Measurements from ENCODE around the gene ARHGAP18. TPM values are rescaled to one million over a fixed set of nuclear protein-coding genes. Genes with fewer than 3 reads are reported as not detected.

Gene ARHGAP18
- total RNA-seq, 2 donors from 2014 or later: 18.7 to 28.3 TPM

DNA sequence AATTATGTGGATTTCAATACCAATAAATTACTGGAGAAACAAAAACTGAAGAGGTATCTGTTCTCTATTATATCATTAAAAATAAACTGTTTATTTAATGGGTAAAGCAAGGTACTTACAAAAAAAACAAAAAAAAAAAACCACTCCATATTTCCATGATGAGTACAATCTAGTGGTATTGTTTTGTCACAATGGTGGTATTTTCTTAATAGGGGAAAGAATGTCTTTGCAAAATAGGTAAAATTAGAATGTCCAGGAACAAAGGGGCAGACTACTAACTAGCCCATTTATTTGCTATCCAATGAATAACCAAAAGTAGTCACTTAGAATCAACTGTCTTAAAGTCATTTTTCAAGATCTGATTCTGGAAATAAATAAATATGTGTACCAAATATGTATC, 92.0 kb downstream of the ARHGAP18 start:
- H3K36me3 ChIP-seq: no peaks in the 10 kb centered on the region
- H3K27ac ChIP-seq: no peak overlapping the region
- no peaks in the 10 kb centered on the region for H3K4me1 ChIP-seq
- intact Hi-C loops (cut with DNase I): no loop called here
- TF ChIP-seq, protein P1, sequence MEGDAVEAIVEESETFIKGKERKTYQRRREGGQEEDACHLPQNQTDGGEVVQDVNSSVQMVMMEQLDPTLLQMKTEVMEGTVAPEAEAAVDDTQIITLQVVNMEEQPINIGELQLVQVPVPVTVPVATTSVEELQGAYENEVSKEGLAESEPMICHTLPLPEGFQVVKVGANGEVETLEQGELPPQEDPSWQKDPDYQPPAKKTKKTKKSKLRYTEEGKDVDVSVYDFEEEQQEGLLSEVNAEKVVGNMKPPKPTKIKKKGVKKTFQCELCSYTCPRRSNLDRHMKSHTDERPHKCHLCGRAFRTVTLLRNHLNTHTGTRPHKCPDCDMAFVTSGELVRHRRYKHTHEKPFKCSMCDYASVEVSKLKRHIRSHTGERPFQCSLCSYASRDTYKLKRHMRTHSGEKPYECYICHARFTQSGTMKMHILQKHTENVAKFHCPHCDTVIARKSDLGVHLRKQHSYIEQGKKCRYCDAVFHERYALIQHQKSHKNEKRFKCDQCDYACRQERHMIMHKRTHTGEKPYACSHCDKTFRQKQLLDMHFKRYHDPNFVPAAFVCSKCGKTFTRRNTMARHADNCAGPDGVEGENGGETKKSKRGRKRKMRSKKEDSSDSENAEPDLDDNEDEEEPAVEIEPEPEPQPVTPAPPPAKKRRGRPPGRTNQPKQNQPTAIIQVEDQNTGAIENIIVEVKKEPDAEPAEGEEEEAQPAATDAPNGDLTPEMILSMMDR (IDR thresholded peaks at IDR 0.05): no peak
- H3K27me3 ChIP-seq: no peaks in the 10 kb centered on the region
- no peak for DNase-seq
- H3K4me3 ChIP-seq: no peak overlapping the region
- H3K9ac ChIP-seq (ENCODE audit: low read depth in 2 of 2, low read length in 2 of 2): no peak overlapping the region
- no peaks in the 10 kb centered on the region for H3K9me3 ChIP-seq

DNA sequence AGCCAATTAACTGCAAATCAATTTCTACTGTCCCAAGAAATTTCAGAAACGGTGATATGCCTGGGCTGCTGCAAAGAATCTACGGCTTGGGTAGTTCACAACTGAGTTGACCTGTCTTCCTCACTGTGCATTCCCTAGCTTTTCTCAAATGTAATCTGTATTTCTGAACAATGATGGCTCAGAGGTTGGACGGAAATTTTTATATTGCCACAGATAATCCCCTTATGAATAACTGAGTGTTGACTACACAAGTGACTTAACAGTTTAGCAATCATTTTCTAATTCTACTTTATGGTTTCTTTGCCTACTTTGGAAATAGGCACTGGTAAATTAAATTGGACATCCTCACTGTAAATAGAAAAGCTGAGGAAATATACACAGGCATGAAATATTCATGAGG, 94.5 kb downstream of the ARHGAP18 start:
- Histone ChIP-seq H3K27me3 (no peaks in the 10 kb centered on the region), H3K4me1 (no peaks in the 10 kb centered on the region), H3K27ac (no peak overlapping the region), H3K36me3 (no peaks in the 10 kb centered on the region), H3K9me3 (no peaks in the 10 kb centered on the region), H3K4me3 (no peak overlapping the region), H3K9ac (ENCODE audit: low read depth in 2 of 2, low read length in 2 of 2) (no peak overlapping the region)
- TF ChIP-seq, protein P1 (IDR thresholded peaks at IDR 0.05): no peak
- DNase-seq: no peak
- intact Hi-C loops (cut with DNase I): no loop called here

DNA sequence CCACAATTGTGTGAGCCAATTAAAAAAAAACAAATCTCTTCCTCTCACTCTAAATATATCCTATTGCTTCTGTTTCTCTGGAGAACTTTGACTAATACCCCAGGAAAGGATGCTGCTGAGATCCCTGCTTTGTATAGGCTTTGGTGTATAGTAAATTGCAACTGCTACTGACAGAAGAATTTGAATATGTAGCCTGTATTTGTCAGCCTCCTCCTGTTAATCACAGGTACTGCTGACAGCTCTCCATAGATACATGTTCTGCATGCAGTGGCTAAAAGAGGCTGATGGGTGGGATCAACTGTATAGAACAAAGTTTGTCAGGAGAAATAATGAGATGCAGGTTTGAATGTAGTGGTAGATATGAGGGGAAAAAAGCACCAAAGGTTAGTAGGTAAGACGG, 95.0 kb downstream of the ARHGAP18 start:
- H3K27ac ChIP-seq: no peak overlapping the region
- H3K9me3 ChIP-seq: no peaks in the 10 kb centered on the region
- H3K9ac ChIP-seq (ENCODE audit: low read depth in 2 of 2, low read length in 2 of 2): no peak overlapping the region
- intact Hi-C loops (cut with DNase I): no loop called here
- no peaks in the 10 kb centered on the region for H3K4me1 ChIP-seq
- TF ChIP-seq, protein P1 (IDR thresholded peaks at IDR 0.05): no peak
- no peaks in the 10 kb centered on the region for H3K36me3 ChIP-seq
- DNase-seq: no peak
- H3K27me3 ChIP-seq: no peaks in the 10 kb centered on the region
- H3K4me3 ChIP-seq: no peak overlapping the region

DNA sequence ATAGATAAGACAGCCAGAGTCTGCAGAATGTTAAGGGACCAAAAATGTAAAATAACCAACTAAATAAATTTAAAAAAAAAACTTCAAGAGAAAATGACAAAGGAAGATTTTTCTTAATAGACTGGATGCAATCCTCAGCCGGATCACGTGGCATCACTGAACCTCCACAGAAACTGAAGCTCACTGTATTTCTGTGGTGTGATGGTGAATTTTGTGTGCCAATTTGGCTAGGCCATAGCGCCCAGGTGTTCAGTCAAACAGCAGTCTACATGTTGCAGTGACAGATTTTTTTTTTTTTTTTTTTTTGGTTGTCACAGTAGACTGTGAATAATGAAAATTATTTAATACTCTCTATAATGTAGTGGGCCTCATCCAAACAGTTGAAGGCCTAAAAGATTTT, 95.5 kb downstream of the ARHGAP18 start:
- H3K9me3 ChIP-seq: no peaks in the 10 kb centered on the region
- TF ChIP-seq, protein P1 (IDR thresholded peaks at IDR 0.05): no peak
- DNase-seq: no peak
- H3K27ac ChIP-seq: no peak overlapping the region
- no peak overlapping the region for H3K9ac ChIP-seq (ENCODE audit: low read depth in 2 of 2, low read length in 2 of 2)
- H3K4me1 ChIP-seq: no peaks in the 10 kb centered on the region
- intact Hi-C loops (cut with DNase I): no loop called here
- no peak overlapping the region for H3K4me3 ChIP-seq
- H3K27me3 ChIP-seq: no peaks in the 10 kb centered on the region
- no peaks in the 10 kb centered on the region for H3K36me3 ChIP-seq

DNA sequence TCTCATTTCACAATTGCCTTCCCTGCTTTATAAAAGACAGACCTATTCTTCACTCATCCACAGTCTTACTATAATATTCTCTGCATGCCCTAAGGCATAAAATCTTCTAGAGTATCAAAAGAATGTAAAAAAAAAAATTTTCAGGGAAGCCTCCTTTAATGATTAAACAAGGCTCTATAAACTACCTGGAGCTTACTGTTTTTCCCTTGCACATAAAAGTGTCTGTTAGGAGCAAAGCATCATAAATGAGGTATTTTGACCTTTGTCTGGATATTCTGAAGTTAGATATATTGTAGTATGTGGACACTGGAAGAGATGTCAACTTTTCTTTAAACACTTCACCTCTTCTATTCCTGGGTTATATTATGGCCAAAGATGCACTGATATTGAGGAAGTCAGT, 97.5 kb downstream of the ARHGAP18 start:
- TF ChIP-seq, protein P1 (IDR thresholded peaks at IDR 0.05): no peak
- no peak overlapping the region for H3K9ac ChIP-seq (ENCODE audit: low read depth in 2 of 2, low read length in 2 of 2)
- H3K4me3 ChIP-seq: no peak overlapping the region
- no peaks in the 10 kb centered on the region for H3K36me3 ChIP-seq
- no peaks in the 10 kb centered on the region for H3K4me1 ChIP-seq
- peak overlapping the region; percentile 51 for H3K27ac ChIP-seq
- intact Hi-C loops (cut with DNase I): no loop called here
- no peaks in the 10 kb centered on the region for H3K27me3 ChIP-seq
- H3K9me3 ChIP-seq: no peaks in the 10 kb centered on the region
- no peak for DNase-seq

DNA sequence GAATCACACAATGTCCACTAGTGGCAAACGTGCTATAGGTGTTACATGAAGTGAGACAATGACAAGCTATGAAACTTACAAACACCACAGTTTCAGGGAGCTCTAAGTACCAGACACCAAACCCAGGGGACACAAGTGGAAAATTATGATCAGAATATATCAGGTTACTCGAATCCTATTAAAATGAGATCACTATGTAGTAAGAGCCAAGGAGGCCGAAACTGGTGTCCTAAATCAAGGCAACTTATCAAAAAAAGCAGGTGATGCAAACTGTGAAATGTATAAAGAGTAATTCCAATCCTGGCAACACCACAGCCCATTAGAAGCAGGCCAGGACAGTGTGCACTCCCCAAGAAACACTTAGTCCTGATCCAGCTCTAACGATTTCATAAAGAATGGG, 100.3 kb downstream of the ARHGAP18 start:
- no peak overlapping the region for H3K4me3 ChIP-seq
- H3K27me3 ChIP-seq: no peaks in the 10 kb centered on the region
- H3K36me3 ChIP-seq: no peaks in the 10 kb centered on the region
- H3K4me1 ChIP-seq: no peaks in the 10 kb centered on the region
- intact Hi-C loops (cut with DNase I): loop anchor here (10.0 kb wide), 1 partner anchor 415 kb away; no protein-coding TSS in a partner anchor
- H3K27ac ChIP-seq: no peak overlapping the region
- TF ChIP-seq, protein P1 (IDR thresholded peaks at IDR 0.05): no peak
- DNase-seq: no peak
- H3K9me3 ChIP-seq: no peaks in the 10 kb centered on the region
- H3K9ac ChIP-seq (ENCODE audit: low read depth in 2 of 2, low read length in 2 of 2): no peak overlapping the region
